Transverse colon (tissue), 4 donors: ENCODE measurements around the gene UCKL1. TPM values are rescaled to one million over a fixed set of nuclear protein-coding genes. Genes with fewer than 3 reads are reported as not detected.

Experiments used
- DNase-seq: peaks from one replicate; pipeline ENCODE4 v3.0.0-alpha.2; 2019
- H3K27ac ChIP-seq, 4 donors: fragments of 200-600 bp; sonication (generic); 2 replicates each; pipeline ENCODE4 v1.5.1; 2016 to 2018; ENCODE audit warnings: inconsistent platforms in 4 of 4
- H3K27me3 ChIP-seq: fragments of 200-600 bp; sonication (generic); 2 replicates; pipeline ENCODE4 v1.5.1; 2017; ENCODE audit warnings: inconsistent platforms
- H3K36me3 ChIP-seq, 4 donors: fragments of 200-600 bp; sonication (generic); 2 replicates each; pipeline ENCODE4 v1.5.1; 2017 to 2019; ENCODE audit warnings: inconsistent platforms in 4 of 4
- H3K4me1 ChIP-seq, 4 donors: fragments of 200-600 bp; sonication (generic); 2 replicates each; pipeline ENCODE4 v1.5.1; 2017 to 2020; ENCODE audit warnings: inconsistent platforms in 4 of 4
- H3K4me3 ChIP-seq, 4 donors: fragments of 200-600 bp; sonication (generic); 1 replicate in 1 of 4; 2 replicates in 3 of 4; pipeline versions ENCODE4 v1.5.1 to v1.6.1; 2017 to 2019; ENCODE audit warnings: inconsistent platforms in 4 of 4
- H3K9me3 ChIP-seq, 2 donors: fragments of 200-600 bp; sonication (generic); 2 replicates each; pipeline ENCODE4 v1.5.1; 2017 to 2019; ENCODE audit warnings: inconsistent platforms in 2 of 2
- EP300 ChIP-seq: sonication (generic); formaldehyde crosslinking; IDR thresholded peaks from one replicate; pipeline ENCODE4 v1.6.1; 2017; ENCODE audit warnings: antibody characterized with exemption, low read depth
- POLR2A ChIP-seq: fragments of 450-650 bp; IDR thresholded peaks from one replicate; pipeline ENCODE4 v1.6.1; 2016; ENCODE audit warnings: antibody characterized with exemption, mild to moderate bottlenecking, moderate library complexity
- POLR2AphosphoS5 ChIP-seq, 3 donors: sonication (generic); formaldehyde crosslinking; IDR thresholded peaks; one replicate each; pipeline ENCODE4 v1.6.1; 2016; ENCODE audit warnings: antibody characterized with exemption in 3 of 3
- WGBS, 2 donors: methylation state at CpG; one replicate each; pipeline ENCODE4 v1.1.5; 2018; ENCODE audit warnings: low coverage in 1 of 2; 5-methylcytosine and 5-hydroxymethylcytosine counted together
- in situ Hi-C, 4 donors: fragments of 200-750 bp; cut with MboI; loops; one replicate each; pipeline versions ENCODE4 v1.15.0 to v1.15.1; 2017; ENCODE audit warnings: low sequenced_read_pairs in 3 of 4, low pct_ligation_motif_present in 1 of 4, low pct_unique_long_range_greater_than_20kb in 1 of 4
- intact Hi-C: fragments of 100-400 bp; cut with DNase I; formaldehyde crosslinking; loops from one replicate; pipeline ENCODE4 v1.15.1; 2023; ENCODE audit warnings: low total_unique reads
- total RNA-seq, 4 donors: library from RNA; depleted of rRNA; stranded (reverse); fragments of >200 nt; gene quantifications; one replicate each; pipeline ENCODE4 v1.1.0, GENCODE V29; 2016
- TF ChIP-seq, protein P1 (sequence below), 5 experiments: fragments of 200-600 bp in 3 of 5; fragments of 450-650 bp in 2 of 5; sonication (generic) in 3 of 5; IDR thresholded peaks; 1 replicate in 2 of 5; 2 replicates in 3 of 5; pipeline ENCODE4 v1.5.1; 2016 to 2017; ENCODE audit warnings: antibody characterized with exemption in 5 of 5, inconsistent platforms in 3 of 5, mild to moderate bottlenecking in 2 of 5, moderate library complexity in 1 of 5

UCKL1 gene
- total RNA-seq, 4 donors from 2014 or later, result 41.1 to 189 (median 68.5) TPM

DNA sequence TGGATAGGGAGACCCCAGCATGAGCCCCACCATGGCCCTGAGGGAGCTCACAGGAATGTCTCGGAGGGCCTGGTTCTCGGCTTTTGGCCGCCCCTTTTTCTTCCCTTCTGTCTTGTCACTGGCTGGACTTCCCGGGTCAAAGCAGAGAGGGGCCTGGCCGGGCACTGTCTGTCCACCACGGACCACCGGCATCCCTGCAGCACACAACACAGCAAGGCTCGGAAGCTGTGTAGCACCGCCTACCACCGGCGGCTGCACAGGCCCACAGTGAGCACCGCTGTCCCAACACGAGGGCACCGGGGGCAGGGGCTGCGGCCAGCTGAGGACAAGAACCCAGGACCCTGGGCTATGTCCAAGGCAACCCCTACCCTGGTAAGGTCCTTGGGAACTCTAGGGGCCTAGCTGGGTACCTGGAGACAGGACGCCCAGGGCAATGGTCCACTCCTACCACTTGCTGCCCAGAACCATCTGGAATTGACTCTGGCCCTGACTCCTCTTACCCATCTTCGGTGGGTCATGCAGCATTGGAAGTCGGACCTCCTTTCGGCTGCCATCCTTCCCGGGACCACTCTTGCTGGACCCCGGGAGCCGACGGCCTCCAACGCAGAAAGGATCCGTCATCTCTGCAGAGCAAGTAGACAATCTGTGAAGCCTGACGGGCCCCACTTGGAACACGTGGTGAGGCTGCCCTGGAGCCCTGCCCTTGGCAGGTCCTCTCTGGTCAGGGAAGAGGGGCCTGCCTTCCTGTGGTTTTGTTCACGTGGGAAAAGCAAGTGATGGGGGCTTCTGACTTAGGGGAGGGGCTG is 11.3 kb upstream of the UCKL1 start:
- peaks cover 8 to 16% (median 11%) of the 10 kb centered on the region in 4 donors for H3K4me1 ChIP-seq
- in situ Hi-C loops (no loop called here), intact Hi-C loops (no loop called here)
- peaks cover 13% of the 10 kb centered on the region for H3K27me3 ChIP-seq
- H3K36me3 ChIP-seq, result no peaks in the 10 kb centered on the region
- no peak overlapping the region for H3K27ac ChIP-seq
- TF ChIP-seq EP300 (no peak), POLR2AphosphoS5 (IDR thresholded peaks at IDR 0.05) (no peak), POLR2A (no peak)
- TF ChIP-seq, protein P1, sequence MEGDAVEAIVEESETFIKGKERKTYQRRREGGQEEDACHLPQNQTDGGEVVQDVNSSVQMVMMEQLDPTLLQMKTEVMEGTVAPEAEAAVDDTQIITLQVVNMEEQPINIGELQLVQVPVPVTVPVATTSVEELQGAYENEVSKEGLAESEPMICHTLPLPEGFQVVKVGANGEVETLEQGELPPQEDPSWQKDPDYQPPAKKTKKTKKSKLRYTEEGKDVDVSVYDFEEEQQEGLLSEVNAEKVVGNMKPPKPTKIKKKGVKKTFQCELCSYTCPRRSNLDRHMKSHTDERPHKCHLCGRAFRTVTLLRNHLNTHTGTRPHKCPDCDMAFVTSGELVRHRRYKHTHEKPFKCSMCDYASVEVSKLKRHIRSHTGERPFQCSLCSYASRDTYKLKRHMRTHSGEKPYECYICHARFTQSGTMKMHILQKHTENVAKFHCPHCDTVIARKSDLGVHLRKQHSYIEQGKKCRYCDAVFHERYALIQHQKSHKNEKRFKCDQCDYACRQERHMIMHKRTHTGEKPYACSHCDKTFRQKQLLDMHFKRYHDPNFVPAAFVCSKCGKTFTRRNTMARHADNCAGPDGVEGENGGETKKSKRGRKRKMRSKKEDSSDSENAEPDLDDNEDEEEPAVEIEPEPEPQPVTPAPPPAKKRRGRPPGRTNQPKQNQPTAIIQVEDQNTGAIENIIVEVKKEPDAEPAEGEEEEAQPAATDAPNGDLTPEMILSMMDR (IDR thresholded peaks at IDR 0.05), result no peak
- H3K4me3 ChIP-seq, result no peak overlapping the region
- DNase-seq, result peak; percentile 8
- H3K9me3 ChIP-seq, result no peaks in the 10 kb centered on the region
- 83 to 96% methylated on average over 5 to 22 of the region's 28 CpGs for WGBS, 2 donors

DNA sequence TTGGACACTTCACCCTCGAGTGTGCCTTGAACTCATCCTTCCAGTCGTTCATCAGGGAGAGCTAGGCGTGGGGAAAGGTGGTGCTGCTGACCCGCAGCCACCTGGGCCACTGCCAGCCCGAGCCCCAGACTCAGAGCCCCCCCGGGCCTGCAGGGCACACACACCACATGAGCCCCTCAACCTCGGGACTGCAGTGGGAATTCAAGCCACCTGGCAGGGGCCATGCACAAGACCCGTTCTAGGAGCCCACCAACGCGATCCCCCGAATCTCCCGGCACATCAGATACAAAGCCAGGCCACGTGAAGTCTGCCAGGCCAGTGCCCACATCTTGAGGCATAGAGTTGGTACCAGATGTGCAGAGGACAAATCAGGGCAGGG is 10.7 kb upstream of the UCKL1 start:
- no peaks in the 10 kb centered on the region for H3K9me3 ChIP-seq
- no peak overlapping the region for H3K27ac ChIP-seq
- intact Hi-C loops (no loop called here), in situ Hi-C loops (no loop called here)
- peaks cover 8 to 16% (median 11%) of the 10 kb centered on the region in 4 donors for H3K4me1 ChIP-seq
- peaks cover 13% of the 10 kb centered on the region for H3K27me3 ChIP-seq
- no peak for DNase-seq
- 88 to 91% methylated on average over 6 to 13 of the region's 13 CpGs for WGBS, 2 donors
- TF ChIP-seq, protein P1 (IDR thresholded peaks at IDR 0.05), result no peak
- TF ChIP-seq POLR2A (no peak), EP300 (no peak), POLR2AphosphoS5 (IDR thresholded peaks at IDR 0.05) (no peak)
- no peaks in the 10 kb centered on the region for H3K36me3 ChIP-seq
- H3K4me3 ChIP-seq, result no peak overlapping the region

DNA sequence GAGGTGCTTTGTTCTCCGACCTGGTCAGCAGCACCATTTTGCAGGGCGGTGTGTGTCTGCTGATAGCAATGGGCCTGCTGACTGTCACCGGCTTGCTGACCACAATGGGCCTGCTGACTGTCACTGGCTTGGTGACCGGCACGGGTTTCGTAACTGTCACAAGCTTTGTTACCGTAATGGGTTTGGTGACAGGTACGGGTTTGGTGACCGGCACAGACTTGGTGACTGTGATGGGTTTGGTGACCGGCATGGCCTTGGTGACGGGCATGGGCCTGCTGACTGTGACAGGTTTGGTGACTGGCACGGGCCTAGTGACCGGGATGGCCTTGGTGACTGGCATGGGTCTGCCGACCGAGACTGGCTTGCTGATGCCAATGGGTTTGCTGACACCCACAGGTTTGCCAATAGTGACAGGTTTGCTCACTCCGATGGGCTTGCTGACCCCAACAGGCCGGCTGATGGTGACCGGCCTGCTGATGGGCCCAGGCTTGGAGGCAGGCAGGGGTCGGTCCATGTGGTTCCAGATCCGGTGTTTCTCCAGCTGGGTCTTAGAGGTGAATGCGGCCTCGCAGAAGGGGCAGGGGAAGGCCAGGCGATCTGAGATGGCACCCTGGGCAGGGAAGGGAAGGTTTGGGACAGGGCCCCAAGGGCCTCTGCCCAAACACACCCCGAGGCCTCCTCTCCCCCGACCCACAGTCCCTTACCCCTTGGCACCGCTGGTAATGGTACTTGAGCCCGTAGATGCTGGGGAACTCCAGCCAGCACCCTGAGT is 10.1 kb upstream of the UCKL1 start:
- H3K4me1 ChIP-seq, result peaks cover 8 to 16% (median 11%) of the 10 kb centered on the region in 4 donors
- peaks cover 13% of the 10 kb centered on the region for H3K27me3 ChIP-seq
- WGBS, 2 donors, result 94% methylated on average over 27 of the region's 27 CpGs; no CpG with 5 or more reads in 1 of the 2 donors
- H3K4me3 ChIP-seq, result no peak overlapping the region
- no peak for DNase-seq
- in situ Hi-C loops (no loop called here), intact Hi-C loops (no loop called here)
- H3K27ac ChIP-seq, result no peak overlapping the region
- TF ChIP-seq POLR2A, result no peak
- TF ChIP-seq, protein P1 (IDR thresholded peaks at IDR 0.05), result no peak
- no peak for TF ChIP-seq EP300
- TF ChIP-seq POLR2AphosphoS5 (IDR thresholded peaks at IDR 0.05), result no peak
- no peaks in the 10 kb centered on the region for H3K36me3 ChIP-seq
- H3K9me3 ChIP-seq, result no peaks in the 10 kb centered on the region

DNA sequence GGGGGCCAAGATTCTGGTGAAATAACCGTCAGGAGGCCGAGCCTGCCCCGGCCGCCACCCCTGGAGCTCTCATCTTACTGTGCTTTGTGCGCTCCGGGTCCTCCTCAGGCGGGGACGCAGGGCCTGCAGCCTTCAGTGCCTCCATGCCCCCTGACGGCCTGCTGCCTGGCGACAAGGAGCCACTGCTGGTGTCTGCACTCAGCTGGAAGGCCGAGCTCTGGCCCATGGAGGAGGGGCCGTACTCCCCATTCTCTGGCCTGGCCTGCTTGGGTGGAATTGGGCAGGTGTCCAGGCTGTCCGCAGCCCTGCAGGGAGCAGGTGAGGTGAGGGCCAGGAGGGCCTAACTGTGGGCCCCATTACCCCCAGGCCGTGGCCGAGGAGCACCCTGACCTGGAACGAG is 8.2 kb upstream of the UCKL1 start:
- no peak overlapping the region for H3K27ac ChIP-seq
- H3K36me3 ChIP-seq, result no peaks in the 10 kb centered on the region
- intact Hi-C loops (no loop called here), in situ Hi-C loops (no loop called here)
- no peaks in the 10 kb centered on the region for H3K9me3 ChIP-seq
- DNase-seq, result no peak
- 91% methylated on average over 16 of the region's 16 CpGs; no CpG with 5 or more reads in 1 of the 2 donors for WGBS, 2 donors
- peaks cover 5% of the 10 kb centered on the region for H3K27me3 ChIP-seq
- peaks cover 8 to 10% (median 9%) of the 10 kb centered on the region in 4 donors for H3K4me1 ChIP-seq
- no peak for TF ChIP-seq POLR2A
- no peak for TF ChIP-seq EP300
- no peak overlapping the region for H3K4me3 ChIP-seq
